HG03060 (cell line): Measurements from ENCODE around the gene MYH4.

Experiments used
- ATAC-seq: cut with Tn5 transposase; IDR thresholded peaks from one replicate; pipeline ENCODE4 v1.9.1; 2021; ENCODE audit warnings: low read depth, moderate number of reproducible peaks; ENCODE audit not compliant: unreplicated experiment

Gene MYH4

GRCh38 chr17:10469459-10469858, at the start of gene MYH4:
TSS of gene MYH4 (minus strand) at chr17:10469559. CDS start at chr17:10466745, 2,814 bp downstream.
- no peak for ATAC-seq

- no peak for ATAC-seq
These were observed 49.1 kb upstream of the MYH4 start, which contains the start of gene MYH1 for GRCh38 chr17:10518271-10519037. TSS of gene MYH1 (minus strand) at chr17:10518542. CDS start at chr17:10516642, 1,900 bp downstream.

- ATAC-seq, result no peak
These were observed 47.3 kb upstream of the MYH4 start for GRCh38 chr17:10516638-10517037.

GRCh38 chr17:10516065-10516464, 46.7 kb upstream of the MYH4 start:
- no peak for ATAC-seq

- no peak for ATAC-seq
These were observed 44.1 kb upstream of the MYH4 start for GRCh38 chr17:10513299-10514067.

- no peak for ATAC-seq
These were observed 43.5 kb upstream of the MYH4 start for GRCh38 chr17:10512856-10513255.

- ATAC-seq, result no peak
These were observed 30.6 kb upstream of the MYH4 start for GRCh38 chr17:10499950-10500349.

- ATAC-seq, result no peak
These were observed 22.6 kb upstream of the MYH4 start for GRCh38 chr17:10492004-10492403.

- ATAC-seq, result no peak
These were observed 12.9 kb upstream of the MYH4 start for GRCh38 chr17:10482252-10482651.

GRCh38 chr17:10477701-10478100, 8.3 kb upstream of the MYH4 start:
- ATAC-seq, result no peak

GRCh38 chr17:10474536-10474935, 5.2 kb upstream of the MYH4 start:
- ATAC-seq, result no peak

GRCh38 chr17:10471858-10472257, 2.5 kb upstream of the MYH4 start:
- no peak for ATAC-seq

- ATAC-seq, result no peak
These were observed 6.0 kb downstream of the MYH4 start for GRCh38 chr17:10463402-10463801.

GRCh38 chr17:10460062-10460461, 9.3 kb downstream of the MYH4 start:
- no peak for ATAC-seq

- ATAC-seq, result no peak
These were observed 10.7 kb downstream of the MYH4 start for GRCh38 chr17:10458701-10459100.

- ATAC-seq, result no peak
These were observed 11.4 kb downstream of the MYH4 start for GRCh38 chr17:10457952-10458351.

- no peak for ATAC-seq
These were observed 22.1 kb downstream of the MYH4 start for GRCh38 chr17:10447026-10447931.

- ATAC-seq, result no peak
These were observed 29.5 kb downstream of the MYH4 start for GRCh38 chr17:10439816-10440215.

GRCh38 chr17:10435096-10435495, 34.3 kb downstream of the MYH4 start:
- no peak for ATAC-seq

- no peak for ATAC-seq
These were observed 39.8 kb downstream of the MYH4 start for GRCh38 chr17:10429421-10430045.
